Stimulated activated naive B cell treated with anti-CD40 and anti-IgM and Interleukin-4, amounts not matched to agents 10 μg/mL and 1 μg/mL and 100 μg/mL, for 72 hours (primary cell): ENCODE data around the gene KIAA0513.

Experiments
- ATAC-seq, 2 donors: fragments of 150-1000 bp; cut with Tn5 transposase; replicated peaks; 2 replicates each; pipeline ENCODE4 v1.10.0; 2021; ENCODE audit warnings: moderate library complexity in 1 of 2
- DNase-seq: peaks from one replicate; pipeline ENCODE4 v3.0.0; 2021
- H3K27ac Mint-ChIP-seq: one replicate; pipeline ENCODE4 v1.8.0; 2022; ENCODE audit warnings: mild to moderate bottlenecking, mixed read lengths
- H3K27me3 Mint-ChIP-seq, 2 donors: one replicate each; pipeline ENCODE4 v1.8.0; 2022; ENCODE audit warnings: mixed read lengths in 2 of 2
- H3K36me3 Mint-ChIP-seq, 2 donors: one replicate each; pipeline ENCODE4 v1.8.0; 2022; ENCODE audit warnings: mixed read lengths in 2 of 2, mild to moderate bottlenecking in 1 of 2
- H3K4me1 Mint-ChIP-seq, 2 donors: one replicate each; pipeline ENCODE4 v1.8.0; 2022; ENCODE audit warnings: mixed read lengths in 2 of 2, mild to moderate bottlenecking in 1 of 2
- H3K4me3 Mint-ChIP-seq, 2 donors: one replicate each; pipeline ENCODE4 v1.8.0; 2022; ENCODE audit warnings: mild to moderate bottlenecking in 2 of 2, mixed read lengths in 2 of 2, moderate library complexity in 1 of 2
- H3K9me3 Mint-ChIP-seq, 2 donors: one replicate each; pipeline ENCODE4 v1.8.0; 2022; ENCODE audit warnings: mixed read lengths in 2 of 2, mild to moderate bottlenecking in 1 of 2

The KIAA0513 gene

GRCh38 chr16:85138825-85139627 lies 111.4 kb downstream of the KIAA0513 start:
- Mint-ChIP-seq H3K27me3 (peaks cover 49 to 50% of the 10 kb centered on the region in 2 donors), H3K36me3 (peaks cover 0 to 2% of the 10 kb centered on the region in 2 donors), H3K4me1 (peaks cover 15 to 27% of the 10 kb centered on the region in 2 donors), H3K9me3 (no peaks in the 10 kb centered on the region), H3K27ac (no peak overlapping the region), H3K4me3 (no peak overlapping the region)
- ATAC-seq (no peak), DNase-seq (no peak)

GRCh38 chr16:85139881-85140339 lies 112.3 kb downstream of the KIAA0513 start:
- no peak for ATAC-seq
- Mint-ChIP-seq H3K27ac (no peak overlapping the region), H3K4me3 (no peak overlapping the region), H3K27me3 (peaks cover 49% of the 10 kb centered on the region in 2 donors), H3K36me3 (peaks cover 0 to 2% of the 10 kb centered on the region in 2 donors), H3K4me1 (peaks cover 15 to 27% of the 10 kb centered on the region in 2 donors), H3K9me3 (no peaks in the 10 kb centered on the region)
- no peak for DNase-seq

GRCh38 chr16:85140455-85141012 lies 112.9 kb downstream of the KIAA0513 start:
- Mint-ChIP-seq H3K4me1 (peaks cover 15 to 27% of the 10 kb centered on the region in 2 donors), H3K4me3 (no peak overlapping the region), H3K27ac (no peak overlapping the region), H3K36me3 (peaks cover 0 to 2% of the 10 kb centered on the region in 2 donors), H3K27me3 (peaks cover 52 to 53% of the 10 kb centered on the region in 2 donors), H3K9me3 (no peaks in the 10 kb centered on the region)
- DNase-seq, result no peak
- no peak for ATAC-seq

GRCh38 chr16:85141491-85142128 lies 114.0 kb downstream of the KIAA0513 start:
- Mint-ChIP-seq H3K27me3 (peaks cover 54 to 56% of the 10 kb centered on the region in 2 donors), H3K36me3 (peaks cover 0 to 2% of the 10 kb centered on the region in 2 donors)
- no peak for ATAC-seq

GRCh38 chr16:85142129-85142513 lies 114.5 kb downstream of the KIAA0513 start:
- Mint-ChIP-seq H3K4me3 (no peak overlapping the region), H3K27ac (no peak overlapping the region), H3K27me3 (peaks cover 50 to 52% of the 10 kb centered on the region in 2 donors), H3K4me1 (peaks cover 4 to 15% of the 10 kb centered on the region in 2 donors), H3K9me3 (no peaks in the 10 kb centered on the region), H3K36me3 (no peaks in the 10 kb centered on the region)
- DNase-seq (no peak), ATAC-seq (no peak)

More at GRCh38 chr16:85141491-85142128, 114.0 kb downstream of the KIAA0513 start:
- Mint-ChIP-seq H3K4me1 (peaks cover 7 to 19% of the 10 kb centered on the region in 2 donors), H3K27ac (no peak overlapping the region), H3K9me3 (no peaks in the 10 kb centered on the region), H3K4me3 (no peak overlapping the region)
- no peak for DNase-seq

- H3K9me3 Mint-ChIP-seq, result no peaks in the 10 kb centered on the region
- H3K4me3 Mint-ChIP-seq, result no peak overlapping the region
- ATAC-seq (no peak), DNase-seq (no peak)
- H3K27ac Mint-ChIP-seq, result no peak overlapping the region
- peaks cover 2 to 8% of the 10 kb centered on the region in 2 donors for H3K4me1 Mint-ChIP-seq
- H3K36me3 Mint-ChIP-seq, result no peaks in the 10 kb centered on the region
- H3K27me3 Mint-ChIP-seq, result peaks cover 46 to 50% of the 10 kb centered on the region in 2 donors
These were observed 115.2 kb downstream of the KIAA0513 start for GRCh38 chr16:85142771-85143211.
